HG03342 (cell line): ENCODE measurements around the gene PACS2.

Source experiments
- ATAC-seq: cut with Tn5 transposase; IDR thresholded peaks from one replicate; pipeline ENCODE4 v1.9.1; 2021; ENCODE audit warnings: mild to moderate bottlenecking, moderate library complexity; ENCODE audit not compliant: unreplicated experiment

Gene PACS2

DNA sequence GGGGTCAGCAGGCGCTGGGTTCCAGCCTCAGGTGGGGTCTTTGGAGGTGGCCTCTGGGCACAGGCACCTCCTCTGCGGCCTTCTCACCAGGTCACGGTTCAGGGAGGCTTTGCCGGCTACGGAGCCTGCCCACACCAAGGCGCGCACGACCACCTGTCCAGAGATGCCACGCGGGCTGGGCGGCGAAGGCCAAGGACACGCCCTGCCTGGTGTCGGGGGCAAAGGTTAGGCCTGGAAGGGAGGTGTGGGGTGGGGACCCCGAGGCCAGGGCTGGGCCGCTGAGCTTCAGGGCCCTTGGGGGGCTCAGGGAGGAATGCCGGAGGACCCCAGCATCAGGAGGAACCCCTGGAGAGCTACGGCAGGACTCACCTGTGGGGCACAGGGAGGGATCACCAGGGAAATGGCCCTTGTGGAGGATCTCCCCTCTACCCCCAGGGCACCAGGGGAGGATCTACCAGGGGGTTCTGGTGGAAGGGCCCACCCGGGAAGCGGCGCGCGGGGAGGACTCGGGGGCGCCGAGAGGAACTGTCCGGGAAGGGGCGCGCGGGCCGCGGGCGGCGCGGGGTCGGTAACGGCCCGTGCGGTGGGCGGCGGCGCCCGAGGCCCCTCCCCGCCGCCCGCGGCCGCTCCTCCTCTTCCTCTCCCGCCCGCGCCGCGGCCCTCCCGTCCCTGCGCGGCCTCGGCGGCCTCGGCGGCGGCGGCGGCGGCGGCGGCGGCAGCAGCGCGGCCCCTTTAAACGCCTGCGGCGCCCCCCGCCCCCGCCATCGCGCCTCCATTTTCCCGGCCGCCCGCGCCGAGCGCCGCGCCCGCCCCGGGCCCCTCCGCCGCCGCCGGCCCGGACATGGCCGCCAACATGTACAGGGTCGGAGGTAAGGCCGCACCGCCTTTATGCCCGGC is 104.9 kb downstream of the PACS2 start, which contains the start of gene MTA1:
Gene MTA1 (plus strand): TSS at position 633 of the 897 bp plus-strand sequence. CDS start 209 bp downstream, at position 842.
- ATAC-seq = no peak

GRCh38 chr14:105420101-105420973 is 105.8 kb downstream of the PACS2 start:
- no peak for ATAC-seq

DNA sequence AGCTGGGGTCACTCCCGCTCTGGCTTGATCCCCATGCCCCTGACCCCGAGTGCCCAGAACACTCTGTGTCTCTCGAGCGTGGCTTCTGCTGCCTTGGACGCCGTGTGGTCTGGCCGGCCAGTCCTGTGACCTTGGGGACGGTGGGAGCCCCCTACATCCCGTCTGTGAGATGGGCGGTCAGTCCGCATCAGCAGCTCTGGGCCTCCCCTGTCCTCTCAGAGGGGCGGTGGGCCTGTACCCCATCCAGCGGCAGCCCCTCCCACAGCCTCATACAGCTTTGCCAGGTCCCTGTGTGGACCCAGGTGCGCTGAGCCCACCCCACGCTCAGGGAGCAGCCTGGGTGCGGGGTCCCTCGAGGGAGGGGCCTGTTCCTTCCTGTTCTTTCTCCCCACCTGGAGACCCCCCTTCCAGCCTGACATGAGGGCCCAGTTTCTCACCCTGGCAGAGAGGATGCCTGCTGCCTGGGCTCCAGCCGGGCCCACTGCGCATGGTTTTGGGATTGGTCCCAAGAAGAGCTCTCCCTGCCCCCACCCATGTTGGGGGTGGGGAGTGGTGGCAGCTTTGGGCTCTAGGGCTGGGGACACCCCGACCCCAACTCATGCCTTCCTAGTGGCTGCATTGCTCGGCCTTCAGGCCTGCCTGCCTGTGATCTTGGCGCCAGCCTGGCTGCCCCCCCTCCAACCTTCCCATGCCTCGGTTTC is 106.6 kb downstream of the PACS2 start:
- ATAC-seq = no peak

- ATAC-seq = no peak
Observed at GRCh38 chr14:105421723-105422615, 107.4 kb downstream of the PACS2 start.

DNA sequence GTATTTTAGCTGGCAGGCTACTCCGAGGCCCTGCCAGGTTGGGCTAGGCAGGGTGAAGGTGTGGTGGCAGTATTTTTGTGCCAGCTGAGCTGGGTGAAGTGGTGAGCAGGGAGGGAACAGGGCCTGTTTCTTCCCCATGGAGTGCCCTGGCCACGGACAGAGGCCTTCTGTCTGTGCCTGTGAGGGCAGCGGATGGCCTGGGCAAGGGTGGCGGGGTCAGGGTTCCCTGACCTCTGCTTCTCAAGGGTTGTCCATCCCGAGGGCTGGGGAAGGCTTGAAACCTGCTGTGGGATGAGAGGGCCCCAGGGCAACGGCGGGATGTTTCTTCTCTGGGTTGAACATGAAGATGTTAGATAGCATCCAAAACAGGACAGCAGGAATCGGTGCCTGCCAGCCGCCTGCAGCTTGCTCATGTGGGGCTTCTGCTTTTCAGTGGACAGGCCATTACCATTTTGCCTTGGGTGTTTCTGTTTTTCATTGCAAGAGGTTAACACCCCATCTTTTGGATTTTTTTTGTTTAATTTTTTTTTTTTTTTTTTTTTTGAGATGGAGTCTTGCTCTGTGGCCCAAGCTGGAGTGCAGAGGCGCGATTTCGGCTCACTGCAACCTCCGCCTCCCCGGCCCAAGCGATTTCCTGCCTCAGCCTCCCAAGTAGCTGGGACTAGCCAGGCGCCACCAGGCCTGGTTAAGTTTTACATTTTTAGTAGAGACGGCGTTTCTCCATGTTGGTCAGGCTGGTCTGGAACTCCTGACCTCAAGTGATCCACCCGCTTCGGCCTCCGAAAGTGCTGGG is 108.3 kb downstream of the PACS2 start:
- no peak for ATAC-seq

- no peak for ATAC-seq
Observed at GRCh38 chr14:105423488-105424195, 109.1 kb downstream of the PACS2 start.

DNA sequence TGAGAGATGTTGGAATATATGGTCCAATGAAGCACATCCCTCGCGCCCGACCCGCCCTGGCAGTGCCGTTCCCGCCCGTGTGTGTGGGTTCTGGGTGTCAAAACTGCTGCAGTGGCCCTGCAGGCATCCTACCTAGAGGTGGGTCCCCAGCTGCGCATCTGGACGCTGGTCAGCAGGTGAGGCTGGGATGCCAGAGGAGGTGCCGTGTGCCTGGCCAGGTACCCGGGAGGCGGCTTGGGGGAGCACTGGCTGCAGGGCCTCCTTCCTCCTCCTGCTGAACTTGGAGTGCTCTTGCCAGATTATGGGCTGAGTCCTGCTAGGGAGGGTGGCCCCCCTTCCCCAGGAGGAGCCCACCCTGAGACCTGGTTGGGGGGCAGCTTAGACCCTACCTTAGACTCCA is 110.3 kb downstream of the PACS2 start:
- no peak for ATAC-seq

- ATAC-seq = no peak
Observed at GRCh38 chr14:105425823-105426247, 111.3 kb downstream of the PACS2 start.

GRCh38 chr14:105426416-105427130 is 112.0 kb downstream of the PACS2 start:
- no peak for ATAC-seq

DNA sequence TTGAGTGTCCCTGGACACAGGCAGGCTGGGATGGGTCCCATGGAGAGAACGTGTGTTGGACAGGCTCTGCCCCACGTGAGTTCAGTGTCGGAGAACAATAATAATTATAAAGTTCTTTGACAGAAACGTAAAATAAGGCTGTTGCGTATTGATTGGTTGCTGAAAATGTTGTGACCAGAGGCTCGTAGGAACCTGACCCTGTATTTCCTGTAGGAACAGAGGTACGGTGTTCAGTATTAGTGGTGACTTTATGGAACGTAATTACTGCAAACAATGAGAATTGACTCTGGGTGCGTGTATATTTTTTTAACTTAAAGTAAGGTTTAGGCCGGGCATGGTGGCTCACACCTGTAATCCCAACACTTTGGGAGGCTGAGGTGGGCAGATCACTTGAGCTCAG is 112.9 kb downstream of the PACS2 start:
- ATAC-seq = no peak

DNA sequence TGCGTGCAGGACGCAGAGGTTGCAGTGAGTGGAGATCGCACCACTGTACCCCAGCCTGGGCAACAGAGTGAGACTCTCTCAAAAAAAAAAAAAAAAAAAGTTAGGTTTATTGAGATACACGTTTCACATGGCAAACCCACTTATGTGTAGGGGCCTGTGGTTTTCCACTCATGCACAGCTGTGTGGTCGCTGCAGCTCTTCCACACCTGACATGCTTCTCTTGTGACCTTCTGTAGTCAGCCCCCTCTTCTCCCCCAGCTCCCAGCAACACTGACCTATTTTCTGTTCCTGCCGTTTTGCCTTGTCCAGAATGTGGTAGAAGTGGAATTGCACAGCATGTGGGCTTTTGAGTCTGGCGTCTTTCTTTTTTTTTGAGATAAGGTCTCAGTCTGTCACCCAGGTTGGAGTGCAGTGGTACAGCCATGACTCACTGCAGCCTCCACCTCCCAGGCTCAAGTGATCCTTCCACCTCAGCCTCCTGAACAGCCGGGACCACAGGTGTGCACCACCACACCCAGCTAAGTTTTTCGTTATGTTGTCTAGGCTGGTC is 113.5 kb downstream of the PACS2 start:
- ATAC-seq = no peak

GRCh38 chr14:105430042-105430441 is 115.5 kb downstream of the PACS2 start:
- ATAC-seq = no peak

DNA sequence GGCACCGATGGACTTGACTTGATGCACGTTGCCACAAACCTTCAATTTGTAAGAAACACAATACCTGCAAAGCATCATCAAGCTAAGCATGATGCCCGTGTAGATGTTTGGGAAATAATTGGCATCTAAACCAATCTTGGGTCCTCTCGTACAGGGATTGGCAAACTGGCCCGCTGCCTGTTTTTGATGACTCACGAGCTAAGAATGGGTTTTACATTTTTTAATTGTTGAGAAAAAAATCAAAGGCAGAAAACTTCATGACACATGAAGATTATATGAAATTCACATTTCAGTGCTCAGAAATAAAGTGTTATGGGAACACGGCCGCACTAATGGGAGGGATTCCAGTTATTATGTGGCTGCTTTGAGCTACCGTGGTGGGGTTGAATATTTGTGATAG is 116.0 kb downstream of the PACS2 start:
- ATAC-seq = no peak

GRCh38 chr14:105431256-105431655 is 116.7 kb downstream of the PACS2 start:
- no peak for ATAC-seq

- no peak for ATAC-seq
Observed at GRCh38 chr14:105432657-105433056, 118.1 kb downstream of the PACS2 start.

DNA sequence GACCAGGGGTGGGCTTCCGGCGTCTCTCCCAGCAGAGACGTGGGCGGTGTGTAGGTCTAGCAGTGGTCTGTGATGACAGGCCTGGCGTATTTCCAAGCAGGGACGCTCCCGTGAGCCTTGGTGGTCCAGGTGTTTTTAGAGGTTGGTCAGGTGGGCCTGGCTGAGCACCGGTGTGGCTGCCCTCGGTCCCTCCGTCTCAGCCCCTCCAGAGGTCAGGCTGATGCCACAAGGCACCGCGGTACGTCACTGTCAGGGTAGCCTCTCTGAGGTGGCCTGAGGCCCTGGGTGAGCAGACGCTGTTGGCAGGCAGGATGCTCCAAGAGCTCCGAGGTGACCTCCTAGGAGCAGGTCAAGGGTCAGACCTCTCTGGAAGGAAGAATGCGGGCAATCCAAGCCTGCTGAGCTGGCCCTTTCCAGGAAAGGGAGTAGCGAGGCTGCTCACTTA is 118.6 kb downstream of the PACS2 start:
- no peak for ATAC-seq

GRCh38 chr14:105436402-105436801 is 121.9 kb downstream of the PACS2 start:
- ATAC-seq = no peak
